Measurements from ENCODE around the gene ARL17B.
"Not testable (repeated sequence)": the region's sequence is repeated elsewhere in the genome, so short reads cannot be mapped to it uniquely, and the experiment has no call there.

Gene ARL17B

DNA sequence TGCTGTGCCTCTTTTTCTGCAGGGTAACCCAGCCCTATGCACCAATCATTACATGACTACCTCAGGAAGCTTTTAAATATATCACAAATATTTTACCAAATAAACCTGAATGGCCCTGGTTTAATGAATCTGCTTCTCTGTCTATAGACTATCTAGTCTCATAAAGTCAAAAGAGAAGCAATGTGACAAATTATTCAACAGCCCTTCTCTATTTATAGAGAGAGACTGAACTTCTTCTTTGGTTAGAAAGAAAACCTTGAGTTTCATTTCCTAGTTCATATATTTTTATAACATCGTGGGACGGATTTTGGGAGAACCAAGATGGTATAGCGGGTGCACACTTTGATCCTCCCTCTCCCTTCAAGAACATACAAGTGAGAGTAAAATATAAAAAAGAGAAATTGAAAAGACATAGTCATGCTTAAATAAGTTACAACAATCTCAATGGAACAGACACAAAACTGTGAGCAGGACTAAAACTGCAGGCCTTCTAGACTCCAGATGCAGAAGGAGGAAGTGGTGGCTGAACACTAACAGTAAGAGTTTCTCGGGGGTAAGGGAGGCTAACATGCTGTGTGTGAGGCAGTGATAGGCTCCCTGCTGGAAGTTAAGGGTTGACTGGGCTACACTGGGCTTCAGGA, 70.5 kb downstream of the ARL17B start:
- DNase-seq (ENCODE audit: low spot score): not testable (repeated sequence)

DNA sequence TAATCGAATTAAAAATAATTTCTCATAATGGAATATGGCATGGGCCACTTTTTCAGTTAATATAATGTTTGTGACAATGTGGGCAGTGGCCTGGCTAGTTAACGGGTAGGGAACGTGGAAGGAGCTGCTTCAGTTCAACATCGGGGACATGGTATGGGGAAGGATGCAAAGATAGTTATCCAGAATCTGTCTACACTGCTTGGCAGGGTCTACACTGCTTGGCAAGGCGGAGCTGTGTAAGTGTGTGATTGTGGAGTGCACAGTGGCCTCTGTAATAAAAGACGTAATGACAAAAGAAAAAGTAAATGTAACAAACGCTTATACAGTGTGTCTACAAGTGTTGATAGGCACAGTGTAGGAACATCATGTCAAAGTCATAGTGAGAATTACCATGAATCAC, 74.0 kb downstream of the ARL17B start:
- DNase-seq (ENCODE audit: low spot score): not testable (repeated sequence)

DNA sequence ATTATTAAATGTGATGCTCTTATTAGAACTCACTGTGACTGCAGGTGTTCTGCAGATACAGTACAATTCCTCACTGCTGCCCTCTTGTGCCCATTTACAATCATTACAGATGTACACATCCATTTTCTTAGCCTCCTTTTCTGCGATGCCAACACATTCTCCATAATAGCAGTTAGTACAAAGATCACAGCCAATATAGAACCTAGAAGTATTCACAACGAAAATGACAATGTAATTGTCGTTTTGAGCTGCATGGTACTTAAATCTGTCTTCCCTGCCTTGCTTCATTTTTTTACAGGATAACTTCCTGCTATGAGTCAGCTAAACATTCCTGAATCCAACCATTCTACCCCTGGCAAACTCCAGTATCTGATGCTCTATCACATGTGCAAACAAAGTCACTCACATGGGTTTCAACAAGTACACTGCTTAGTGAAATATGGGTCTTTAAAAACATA, 74.8 kb downstream of the ARL17B start:
- DNase-seq (ENCODE audit: low spot score): peak; percentile 25

GRCh38 chr17:46285500-46285899, 76.1 kb downstream of the ARL17B start:
- DNase-seq (ENCODE audit: low spot score): not testable (repeated sequence)

GRCh38 chr17:46284467-46284866, 77.1 kb downstream of the ARL17B start:
- not testable (repeated sequence) for DNase-seq (ENCODE audit: low spot score)

- DNase-seq (ENCODE audit: low spot score): not testable (repeated sequence)
Measured at GRCh38 chr17:46282635-46283034, 78.9 kb downstream of the ARL17B start.

DNA sequence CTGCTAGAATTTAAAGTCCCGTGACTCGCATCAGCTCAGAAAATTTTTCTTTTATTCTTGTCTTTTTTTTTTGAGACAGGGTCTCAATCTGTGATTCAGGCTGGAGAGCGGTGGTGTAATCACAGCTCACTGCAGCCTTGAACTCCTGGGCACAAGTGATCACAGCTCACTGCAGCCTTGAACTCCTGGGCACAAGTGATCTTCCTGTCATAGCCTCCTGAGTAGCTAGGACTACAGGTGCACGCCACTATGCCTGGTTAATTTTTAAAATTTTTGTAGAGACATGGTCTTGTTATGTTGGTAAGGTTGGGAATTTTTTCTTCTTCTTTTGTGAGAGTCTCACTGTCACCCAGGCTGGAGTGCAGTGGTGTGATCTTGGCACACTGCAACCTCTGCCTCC, 80.2 kb downstream of the ARL17B start:
- DNase-seq (ENCODE audit: low spot score): not testable (repeated sequence)

GRCh38 chr17:46276728-46277479, 84.7 kb downstream of the ARL17B start:
- not testable (repeated sequence) for DNase-seq (ENCODE audit: low spot score)

DNA sequence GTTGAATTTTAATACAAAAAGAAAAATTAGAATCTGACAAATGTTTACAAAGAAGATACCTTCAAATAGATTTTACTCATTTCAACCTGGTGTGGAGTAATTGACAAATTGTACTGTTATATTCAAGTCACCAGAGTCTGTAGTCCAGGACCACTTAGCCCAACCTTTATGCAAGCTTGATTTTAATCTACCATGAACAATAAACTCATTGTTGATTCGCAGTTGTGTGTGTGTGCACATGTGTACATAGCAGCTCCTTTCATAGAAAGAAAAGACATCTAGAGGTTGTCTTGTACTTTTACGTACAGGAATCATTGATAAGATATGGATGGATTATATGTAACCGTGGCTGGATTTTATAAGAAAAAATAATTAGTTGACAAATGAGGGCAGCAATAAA, 87.3 kb downstream of the ARL17B start:
- DNase-seq (ENCODE audit: low spot score): no peak

GRCh38 chr17:46273541-46274236, 87.9 kb downstream of the ARL17B start:
- no peak for DNase-seq (ENCODE audit: low spot score)

DNA sequence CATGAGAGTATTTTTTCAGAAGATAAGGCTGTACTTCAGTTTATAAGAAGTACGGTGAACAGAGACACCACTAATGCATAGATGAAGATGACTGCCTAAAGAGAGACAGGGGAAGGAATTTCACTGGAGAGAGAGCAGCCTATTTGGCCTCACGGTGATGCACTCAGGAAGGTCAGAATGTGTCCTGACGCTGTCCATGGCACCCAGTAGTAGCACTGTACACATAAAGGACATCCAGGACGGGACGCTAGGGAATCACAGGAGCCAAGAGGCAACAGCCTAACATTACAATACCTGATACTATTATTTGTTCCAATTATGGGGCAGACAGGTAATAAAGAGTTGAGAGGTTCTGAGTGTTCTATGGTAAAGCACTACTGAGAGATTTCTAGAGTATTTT, 91.5 kb downstream of the ARL17B start:
- no peak for DNase-seq (ENCODE audit: low spot score)

- peak; percentile 92 for DNase-seq (ENCODE audit: low spot score)
Measured at GRCh38 chr17:46266656-46267544, 94.7 kb downstream of the ARL17B start.

DNA sequence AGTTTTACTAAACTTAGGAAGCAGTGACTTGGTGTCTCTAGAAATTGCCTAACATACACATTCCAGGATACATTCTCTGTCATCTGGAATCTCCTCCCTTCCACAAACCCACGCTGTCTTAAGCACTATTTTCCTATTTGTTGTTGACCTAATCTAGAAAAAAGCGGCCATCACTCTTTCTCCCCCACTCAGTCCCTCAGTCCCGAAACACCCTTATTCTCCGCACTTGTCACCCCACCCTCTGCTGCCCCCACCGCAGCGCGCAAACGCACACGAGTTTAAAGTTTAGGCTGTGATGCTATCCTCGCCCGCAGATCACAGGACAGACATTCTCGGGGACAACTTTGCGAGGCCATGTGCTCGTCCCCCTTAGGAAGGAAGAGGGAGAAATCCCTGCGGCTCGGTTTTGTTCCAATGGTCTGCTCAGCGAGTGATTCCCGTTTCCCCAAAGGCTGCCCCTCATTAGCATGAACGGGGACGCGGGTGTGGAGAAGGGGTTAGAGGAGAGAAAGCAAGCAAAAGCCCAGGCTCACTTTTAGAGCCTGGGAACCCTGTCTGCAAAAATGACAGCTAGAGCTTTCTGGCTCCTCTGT, 95.4 kb downstream of the ARL17B start:
- DNase-seq (ENCODE audit: low spot score): peak; percentile 57

GRCh38 chr17:46264456-46265198, 96.9 kb downstream of the ARL17B start:
- peak; percentile 90 for DNase-seq (ENCODE audit: low spot score)

DNA sequence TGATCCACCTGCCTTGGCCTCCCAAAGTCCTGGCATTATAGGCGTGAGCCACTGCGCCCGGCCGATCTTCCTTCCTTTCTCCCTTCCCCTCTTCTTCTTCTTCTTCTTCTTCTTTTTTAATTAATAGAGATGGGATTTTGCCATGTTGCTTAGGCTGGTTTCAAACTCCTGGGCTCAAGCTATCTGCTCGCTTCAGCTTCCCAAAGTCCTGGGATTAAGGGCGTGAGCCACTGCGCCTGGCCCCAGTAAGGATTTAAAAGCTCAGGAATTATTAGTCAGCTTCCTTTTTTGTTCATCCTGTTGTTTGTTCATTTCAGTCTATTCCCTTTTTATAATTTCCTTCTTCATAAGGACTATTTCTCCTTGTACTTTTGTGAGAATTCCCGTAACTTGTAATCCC, 99.3 kb downstream of the ARL17B start:
- no peak for DNase-seq (ENCODE audit: low spot score)

- not testable (repeated sequence) for DNase-seq (ENCODE audit: low spot score)
Measured at GRCh38 chr17:46259845-46260661, 101.5 kb downstream of the ARL17B start.

- DNase-seq (ENCODE audit: low spot score): not testable (repeated sequence)
Measured at GRCh38 chr17:46256369-46256768, 105.2 kb downstream of the ARL17B start.

DNA sequence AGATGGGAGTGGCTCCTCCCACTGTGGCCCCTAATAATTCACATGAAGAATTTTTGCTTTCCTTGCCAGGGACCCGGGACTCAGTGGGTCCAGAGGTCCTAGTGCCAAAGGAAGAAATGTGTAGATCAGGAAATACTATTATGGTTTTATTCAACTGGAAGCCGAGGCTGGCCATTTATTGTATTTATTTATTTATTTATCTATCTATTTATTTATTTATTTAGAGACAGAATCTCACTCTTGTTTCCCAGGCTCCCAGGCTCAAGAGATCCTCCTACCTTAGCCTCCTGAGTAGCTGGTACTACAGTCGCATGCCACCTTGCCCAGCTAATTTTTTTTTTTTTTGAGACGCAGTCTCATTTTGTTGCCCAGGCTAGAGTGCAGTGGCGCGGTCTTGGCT, 107.4 kb downstream of the ARL17B start:
- DNase-seq (ENCODE audit: low spot score): not testable (repeated sequence)

- peak; percentile 55 for DNase-seq (ENCODE audit: low spot score)
Measured at GRCh38 chr17:46253722-46254121, 107.8 kb downstream of the ARL17B start.

DNA sequence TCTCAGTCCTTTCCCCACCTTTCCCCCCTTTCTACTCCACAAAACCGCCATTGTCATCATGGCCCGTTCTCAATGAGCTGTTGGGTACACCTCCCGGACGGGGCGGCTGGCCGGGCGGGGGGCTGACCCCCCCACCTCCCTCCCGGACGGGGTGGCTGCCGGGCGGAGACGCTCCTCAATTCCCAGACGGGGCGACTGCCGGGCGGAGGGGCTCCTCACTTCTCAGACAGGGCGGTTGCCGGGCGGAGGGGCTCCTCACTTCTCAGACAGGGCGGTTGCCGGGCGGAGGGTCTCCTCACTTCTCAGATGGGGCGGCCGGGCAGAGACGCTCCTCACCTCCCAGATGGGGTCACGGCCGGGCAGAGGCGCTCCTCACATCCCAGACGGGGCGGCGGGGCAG, 108.8 kb downstream of the ARL17B start:
- not testable (repeated sequence) for DNase-seq (ENCODE audit: low spot score)

Data from hepatic stellate cell (primary cell).